Smooth muscle cell (in vitro differentiated cells): Measurements from ENCODE around the gene ZNF506. TPM values are rescaled to one million over a fixed set of nuclear protein-coding genes. Genes with fewer than 3 reads are reported as not detected.
"Not testable (repeated sequence)": the region's sequence is repeated elsewhere in the genome, so short reads cannot be mapped to it uniquely, and the experiment has no call there.

Source experiments
- DNase-seq: peaks from one replicate; lab custom pipeline; 2025; ENCODE audit not compliant: unreplicated experiment; lab: John Stamatoyannopoulos, UW
- H2AFZ ChIP-seq: fragments of 200-600 bp; sonication (generic); 2 replicates; pipeline ENCODE4 v1.6.0; 2016; ENCODE audit warnings: antibody characterized with exemption, low read depth, mild to moderate bottlenecking
- H3F3A ChIP-seq: fragments of 200-600 bp; sonication (generic); 2 replicates; pipeline ENCODE4 v1.6.0; 2017; ENCODE audit warnings: antibody characterized with exemption, low read depth
- H3K27ac ChIP-seq: fragments of 200-600 bp; sonication (generic); 2 replicates; pipeline ENCODE4 v1.5.1; 2016; ENCODE audit warnings: low read depth, mild to moderate bottlenecking
- H3K27me3 ChIP-seq: fragments of 200-600 bp; sonication (generic); 2 replicates; pipeline ENCODE4 v1.6.1; 2016; ENCODE audit warnings: low read depth, mild to moderate bottlenecking
- H3K36me3 ChIP-seq: fragments of 200-600 bp; sonication (generic); 2 replicates; pipeline ENCODE4 v1.5.1; 2016; ENCODE audit warnings: low read depth
- H3K4me1 ChIP-seq: fragments of 200-600 bp; sonication (generic); 2 replicates; pipeline ENCODE4 v1.5.1; 2016; ENCODE audit warnings: low read depth
- H3K4me2 ChIP-seq: fragments of 200-600 bp; sonication (generic); 2 replicates; pipeline ENCODE4 v1.6.0; 2016; ENCODE audit warnings: mild to moderate bottlenecking
- H3K4me3 ChIP-seq: fragments of 200-600 bp; sonication (generic); 2 replicates; pipeline ENCODE4 v1.5.1; 2016; ENCODE audit warnings: mild to moderate bottlenecking
- H3K79me2 ChIP-seq: fragments of 200-600 bp; sonication (generic); 2 replicates; pipeline ENCODE4 v1.6.0; 2016; ENCODE audit warnings: low read depth, mild to moderate bottlenecking
- H3K9ac ChIP-seq: fragments of 200-600 bp; sonication (generic); 2 replicates; pipeline ENCODE4 v1.6.0; 2016; ENCODE audit warnings: low read depth
- H3K9me3 ChIP-seq: fragments of 200-600 bp; sonication (generic); replicated peaks from 2 replicates; pipeline ENCODE4 v1.5.1; 2016; ENCODE audit warnings: low read depth
- H4K20me1 ChIP-seq: fragments of 200-600 bp; sonication (generic); 2 replicates; pipeline ENCODE4 v1.6.0; 2016; ENCODE audit warnings: low read depth
- CTCF ChIP-seq: fragments of 200-600 bp; sonication (generic); IDR thresholded peaks from 2 replicates; pipeline ENCODE4 v1.5.1; 2017; ENCODE audit warnings: borderline replicate concordance, mild to moderate bottlenecking, antibody characterized with exemption; ENCODE audit not compliant: insufficient read depth, poor library complexity, severe bottlenecking
- WGBS: methylation state at CpG from one replicate; pipeline ENCODE4 v1.1.7; 2016; ENCODE audit warnings: low lambda C conversion rate; 5-methylcytosine and 5-hydroxymethylcytosine counted together
- polyA plus RNA-seq: library from polyadenylated mRNA; unstranded; fragments of >200 nt; fragmentation: Nextera tagmentation; extraction: Ambion mirVana; gene quantifications from 2 replicates; pipeline ENCODE4 v1.2.1, GENCODE V29; 2016
- total RNA-seq: library from RNA; depleted of rRNA; stranded (reverse); fragments of >200 nt; gene quantifications from 2 replicates; pipeline ENCODE4 v1.2.3, GENCODE V29; 2014

Gene ZNF506
- total and polyA plus RNA-seq, 2 experiments from 2014 or later, result 6.7 to 27.7 TPM

- peaks cover 4% of the 10 kb centered on the region for H3K9me3 ChIP-seq
- H3F3A ChIP-seq, result no peaks in the 10 kb centered on the region
- no peaks in the 10 kb centered on the region for H3K4me1 ChIP-seq
- H3K4me3 ChIP-seq, result no peak overlapping the region
- DNase-seq, result no peak
- no peak overlapping the region for H3K9ac ChIP-seq
- no peak overlapping the region for H3K27ac ChIP-seq
- no peak overlapping the region for H3K4me2 ChIP-seq
- TF ChIP-seq CTCF, result no peak
- no peaks in the 10 kb centered on the region for H3K27me3 ChIP-seq
- H4K20me1 ChIP-seq, result peaks cover 5% of the 10 kb centered on the region
- 92% methylated on average over 1 of the region's 1 CpG for WGBS
- H3K36me3 ChIP-seq, result peaks cover 25% of the 10 kb centered on the region
- H2AFZ ChIP-seq, result no peak overlapping the region
- peaks cover 67% of the 10 kb centered on the region for H3K79me2 ChIP-seq
Observed at GRCh38 chr19:19805480-19805879, 16.1 kb downstream of the ZNF506 start.

GRCh38 chr19:19788015-19788414 is 33.5 kb downstream of the ZNF506 start:
- Histone ChIP-seq H2AFZ (no peak overlapping the region), H3K79me2 (no peaks in the 10 kb centered on the region), H3K9ac (no peak overlapping the region), H3K9me3 (peaks cover 4% of the 10 kb centered on the region), H3F3A (no peaks in the 10 kb centered on the region), H3K4me3 (no peak overlapping the region), H3K27me3 (no peaks in the 10 kb centered on the region), H4K20me1 (no peaks in the 10 kb centered on the region), H3K4me2 (no peak overlapping the region), H3K27ac (no peak overlapping the region), H3K4me1 (no peaks in the 10 kb centered on the region), H3K36me3 (peaks cover 13% of the 10 kb centered on the region)
- no peak for DNase-seq
- WGBS, result 95% methylated on average over 1 of the region's 1 CpG
- no peak for TF ChIP-seq CTCF

- not testable (repeated sequence) for H3K4me3 ChIP-seq, H3K9ac ChIP-seq, DNase-seq, H3F3A ChIP-seq, H2AFZ ChIP-seq, H3K9me3 ChIP-seq, H4K20me1 ChIP-seq, H3K79me2 ChIP-seq, H3K27ac ChIP-seq, H3K36me3 ChIP-seq, H3K27me3 ChIP-seq, H3K4me1 ChIP-seq, H3K4me2 ChIP-seq
- WGBS, result over 99% methylated on average over 19 of the region's 19 CpGs
Observed at GRCh38 chr19:19785476-19785875, 36.1 kb downstream of the ZNF506 start.

- no peaks in the 10 kb centered on the region for H4K20me1 ChIP-seq
- no peaks in the 10 kb centered on the region for H3F3A ChIP-seq
- no peak overlapping the region for H3K27ac ChIP-seq
- peaks cover 4% of the 10 kb centered on the region for H3K36me3 ChIP-seq
- no peak overlapping the region for H3K9ac ChIP-seq
- H3K9me3 ChIP-seq, result no peaks in the 10 kb centered on the region
- no peaks in the 10 kb centered on the region for H3K4me1 ChIP-seq
- no peak for TF ChIP-seq CTCF
- H3K4me2 ChIP-seq, result no peak overlapping the region
- no peak for DNase-seq
- no peak overlapping the region for H2AFZ ChIP-seq
- 100% methylated on average over 2 of the region's 2 CpGs for WGBS
- H3K27me3 ChIP-seq, result no peaks in the 10 kb centered on the region
- no peaks in the 10 kb centered on the region for H3K79me2 ChIP-seq
- no peak overlapping the region for H3K4me3 ChIP-seq
Observed at GRCh38 chr19:19782783-19783182, 38.8 kb downstream of the ZNF506 start.

- H3K27me3 ChIP-seq, H3K36me3 ChIP-seq, H3K4me3 ChIP-seq, H3K4me2 ChIP-seq, H3K27ac ChIP-seq, H3K4me1 ChIP-seq, H3F3A ChIP-seq, DNase-seq, H4K20me1 ChIP-seq, H3K79me2 ChIP-seq, H3K9ac ChIP-seq, H2AFZ ChIP-seq, H3K9me3 ChIP-seq: not testable (repeated sequence)
- 94% methylated on average over 6 of the region's 6 CpGs for WGBS
Observed at GRCh38 chr19:19781791-19782190, 39.8 kb downstream of the ZNF506 start.
